Thoracic aorta (tissue), 2 donors: ENCODE data around the gene LALBA. TPM values are rescaled to one million over a fixed set of nuclear protein-coding genes. Genes with fewer than 3 reads are reported as not detected.

ENCODE experiments used
- ATAC-seq: fragments of 150-250 bp; one replicate; pipeline ENCODE4 v1.8.0; 2017; ENCODE audit warnings: low read depth; ENCODE audit not compliant: insufficient number of reproducible peaks, low FRiP score
- DNase-seq: peaks from one replicate; pipeline ENCODE4 v3.0.0-alpha.2; 2020; ENCODE audit warnings: low spot score
- H3K27ac ChIP-seq, 2 donors: fragments of 200-600 bp; sonication (generic); 1 replicate in 1 of 2; 2 replicates in 1 of 2; pipeline ENCODE4 v1.5.1; 2016; ENCODE audit warnings: mild to moderate bottlenecking in 2 of 2, moderate library complexity in 2 of 2
- H3K27me3 ChIP-seq: fragments of 200-600 bp; sonication (generic); replicated peaks from 2 replicates; pipeline ENCODE4 v1.6.0; 2016; ENCODE audit warnings: mild to moderate bottlenecking; ENCODE audit not compliant: insufficient read depth
- H3K36me3 ChIP-seq: fragments of 200-600 bp; sonication (generic); one replicate; pipeline ENCODE4 v1.5.1; 2016
- H3K4me1 ChIP-seq, 2 donors: fragments of 200-600 bp; sonication (generic); 1 replicate in 1 of 2; 2 replicates in 1 of 2; pipeline versions ENCODE4 v1.5.1 to v1.6.0; 2016; ENCODE audit warnings: low read depth in 2 of 2, mild to moderate bottlenecking in 1 of 2; ENCODE audit not compliant: control insufficient read depth in 1 of 2
- H3K4me3 ChIP-seq: fragments of 200-600 bp; sonication (generic); 2 replicates; pipeline ENCODE4 v1.5.1; 2016; ENCODE audit warnings: mild to moderate bottlenecking
- H3K9me3 ChIP-seq: fragments of 200-600 bp; sonication (generic); 2 replicates; pipeline ENCODE4 v1.5.1; 2016
- total RNA-seq, 2 donors: library from RNA; depleted of rRNA; stranded (reverse); fragments of >200 nt; gene quantifications; one replicate each; pipeline versions ENCODE4 v1.1.0 to v1.2.3, GENCODE V29; 2016
- TF ChIP-seq, protein P1 (sequence below): fragments of 200-600 bp; sonication (generic); IDR thresholded peaks from one replicate; pipeline ENCODE4 v1.5.1; 2019; ENCODE audit warnings: antibody characterized with exemption

LALBA gene
- total RNA-seq, 2 donors from 2014 or later, result not detected

DNA sequence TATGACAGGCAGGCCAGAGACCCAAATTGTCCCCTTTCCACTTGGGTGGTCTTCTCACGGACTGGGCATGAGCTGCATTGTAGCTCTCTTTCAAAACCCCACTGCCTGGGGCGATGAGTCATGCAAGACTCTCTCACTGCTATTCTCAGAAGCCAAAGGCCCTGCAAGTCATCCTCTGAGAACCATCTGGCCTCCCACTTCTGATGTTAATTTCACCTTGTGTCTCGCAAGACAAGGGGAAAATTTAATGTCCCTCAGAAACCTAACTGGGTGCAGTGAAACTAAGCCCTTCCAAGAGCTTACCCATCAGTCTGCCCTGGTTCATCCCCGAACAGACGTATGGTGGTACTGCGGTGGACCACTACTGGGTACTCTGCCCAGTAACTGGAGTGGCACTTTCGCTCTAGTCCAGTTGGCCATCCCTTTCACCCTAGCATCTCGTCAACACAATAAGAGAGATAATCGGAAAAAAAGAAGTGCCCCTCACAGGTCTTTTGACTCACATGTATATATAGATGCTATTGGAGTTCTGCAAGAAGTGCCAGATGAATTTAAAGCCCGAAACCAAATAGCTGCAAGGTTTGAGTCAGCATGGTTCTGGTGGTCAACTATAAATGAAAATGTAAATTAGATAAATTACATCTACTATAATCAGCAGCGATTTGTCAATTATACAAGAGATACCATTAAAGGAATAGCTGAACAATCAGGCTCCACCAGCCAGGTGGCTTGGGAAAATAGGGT lies 31.3 kb upstream of the LALBA start:
- TF ChIP-seq, protein P1, sequence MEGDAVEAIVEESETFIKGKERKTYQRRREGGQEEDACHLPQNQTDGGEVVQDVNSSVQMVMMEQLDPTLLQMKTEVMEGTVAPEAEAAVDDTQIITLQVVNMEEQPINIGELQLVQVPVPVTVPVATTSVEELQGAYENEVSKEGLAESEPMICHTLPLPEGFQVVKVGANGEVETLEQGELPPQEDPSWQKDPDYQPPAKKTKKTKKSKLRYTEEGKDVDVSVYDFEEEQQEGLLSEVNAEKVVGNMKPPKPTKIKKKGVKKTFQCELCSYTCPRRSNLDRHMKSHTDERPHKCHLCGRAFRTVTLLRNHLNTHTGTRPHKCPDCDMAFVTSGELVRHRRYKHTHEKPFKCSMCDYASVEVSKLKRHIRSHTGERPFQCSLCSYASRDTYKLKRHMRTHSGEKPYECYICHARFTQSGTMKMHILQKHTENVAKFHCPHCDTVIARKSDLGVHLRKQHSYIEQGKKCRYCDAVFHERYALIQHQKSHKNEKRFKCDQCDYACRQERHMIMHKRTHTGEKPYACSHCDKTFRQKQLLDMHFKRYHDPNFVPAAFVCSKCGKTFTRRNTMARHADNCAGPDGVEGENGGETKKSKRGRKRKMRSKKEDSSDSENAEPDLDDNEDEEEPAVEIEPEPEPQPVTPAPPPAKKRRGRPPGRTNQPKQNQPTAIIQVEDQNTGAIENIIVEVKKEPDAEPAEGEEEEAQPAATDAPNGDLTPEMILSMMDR, result no peak
- Histone ChIP-seq H3K9me3 (peaks cover 5% of the 10 kb centered on the region), H3K36me3 (no peaks in the 10 kb centered on the region), H3K27me3 (no peaks in the 10 kb centered on the region), H3K4me3 (no peak overlapping the region), H3K27ac (no peak overlapping the region), H3K4me1 (no peaks in the 10 kb centered on the region)
- no peak for ATAC-seq
- no peak for DNase-seq

DNA sequence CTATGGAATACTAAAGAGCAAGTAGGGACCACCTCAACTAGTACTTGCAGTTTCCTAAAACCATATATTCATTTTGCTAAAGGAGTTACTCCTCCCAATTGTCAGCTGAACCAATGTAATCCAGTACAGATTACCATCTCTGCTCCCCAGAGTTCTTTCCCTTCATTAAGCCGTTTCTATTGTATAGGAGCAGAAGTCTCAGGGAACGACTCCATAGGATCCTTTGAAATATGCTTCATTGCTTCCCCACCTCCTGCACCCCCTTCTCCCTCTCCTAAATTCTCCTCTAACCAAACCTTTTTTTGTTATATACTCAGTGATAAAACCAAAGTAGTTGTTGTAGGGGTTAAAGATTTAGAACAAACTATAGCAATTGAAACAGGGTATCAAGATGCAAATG lies 30.7 kb upstream of the LALBA start:
- H3K27me3 ChIP-seq, result no peaks in the 10 kb centered on the region
- H3K36me3 ChIP-seq, result no peaks in the 10 kb centered on the region
- no peaks in the 10 kb centered on the region for H3K4me1 ChIP-seq
- H3K9me3 ChIP-seq, result no peaks in the 10 kb centered on the region
- no peak for DNase-seq
- no peak overlapping the region for H3K4me3 ChIP-seq
- H3K27ac ChIP-seq, result no peak overlapping the region
- TF ChIP-seq, protein P1, result no peak
- no peak for ATAC-seq

DNA sequence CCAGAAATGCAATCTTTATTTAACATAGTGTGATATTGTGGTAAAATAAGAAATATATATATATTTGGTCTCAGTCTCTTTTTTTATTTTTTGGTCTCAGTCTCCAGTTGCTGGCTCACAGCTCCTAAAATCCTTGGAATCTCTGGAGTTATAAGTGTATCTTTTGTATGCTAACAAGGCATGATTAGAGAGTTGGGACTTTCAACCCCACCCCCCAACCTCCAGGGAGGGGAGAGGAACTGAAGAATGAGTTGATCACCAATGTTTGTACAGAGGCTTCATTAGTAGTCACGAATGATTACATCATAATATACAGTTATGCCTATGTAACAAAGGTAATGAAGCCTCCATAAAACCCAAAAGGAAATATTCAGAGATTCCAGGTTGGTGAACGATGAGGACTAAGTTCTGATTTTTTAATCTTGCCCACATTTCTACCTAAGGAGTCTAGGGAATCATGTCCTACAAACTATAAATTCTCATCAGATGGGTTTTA lies 22.8 kb upstream of the LALBA start:
- H3K27ac ChIP-seq, result no peak overlapping the region
- no peaks in the 10 kb centered on the region for H3K9me3 ChIP-seq
- DNase-seq (no peak), ATAC-seq (no peak)
- no peaks in the 10 kb centered on the region for H3K4me1 ChIP-seq
- H3K27me3 ChIP-seq, result no peaks in the 10 kb centered on the region
- no peaks in the 10 kb centered on the region for H3K36me3 ChIP-seq
- TF ChIP-seq, protein P1, result no peak
- no peak overlapping the region for H3K4me3 ChIP-seq

DNA sequence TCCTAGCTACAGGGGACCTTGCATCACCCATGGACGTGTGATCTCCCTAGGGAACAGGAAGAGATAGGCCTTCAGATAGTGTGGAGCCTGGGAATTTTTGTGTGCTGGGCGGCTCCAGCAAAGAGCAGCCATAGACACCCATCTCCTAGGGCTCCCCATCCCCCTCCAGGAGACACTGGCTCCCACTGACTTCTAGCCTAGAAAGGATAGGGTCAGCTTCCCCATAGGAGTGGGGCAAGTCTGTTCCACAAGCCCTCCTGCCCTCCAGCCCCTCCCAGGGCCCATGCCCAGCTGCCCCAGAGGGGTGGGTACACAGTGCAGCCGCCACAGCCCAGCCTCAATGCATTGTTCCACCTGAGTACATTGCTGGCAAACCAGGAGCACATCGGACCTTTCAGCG lies 16.5 kb upstream of the LALBA start:
- ATAC-seq, result no peak
- no peaks in the 10 kb centered on the region for H3K9me3 ChIP-seq
- no peaks in the 10 kb centered on the region for H3K27me3 ChIP-seq
- H3K4me3 ChIP-seq, result no peak overlapping the region
- TF ChIP-seq, protein P1, result no peak
- no peak for DNase-seq
- no peaks in the 10 kb centered on the region for H3K4me1 ChIP-seq
- H3K27ac ChIP-seq, result no peak overlapping the region
- no peaks in the 10 kb centered on the region for H3K36me3 ChIP-seq

GRCh38 chr12:48583728-48584127 lies 13.9 kb upstream of the LALBA start:
- ATAC-seq, result no peak
- DNase-seq, result no peak
- H3K27ac ChIP-seq, result no peak overlapping the region

More at GRCh38 chr12:48583728-48584127, 13.9 kb upstream of the LALBA start:
- Histone ChIP-seq H3K4me3 (no peak overlapping the region), H3K27me3 (no peaks in the 10 kb centered on the region), H3K9me3 (no peaks in the 10 kb centered on the region), H3K4me1 (no peaks in the 10 kb centered on the region), H3K36me3 (no peaks in the 10 kb centered on the region)
- TF ChIP-seq, protein P1, result no peak
